Measurements from ENCODE around the gene COQ10B. TPM values are rescaled to one million over a fixed set of nuclear protein-coding genes. Genes with fewer than 3 reads are reported as not detected.

Gene COQ10B
- total RNA-seq, 6 donors from 2014 or later: 10.2 to 35.1 (median 25.6) TPM

- H3K4me3 ChIP-seq: no peak overlapping the region
- TF ChIP-seq POLR2A (IDR thresholded peaks at IDR 0.05) (no peak), POLR2AphosphoS5 (IDR thresholded peaks at IDR 0.05) (no peak), EP300 (IDR thresholded peaks at IDR 0.05) (no peak)
- TF ChIP-seq, protein P1, sequence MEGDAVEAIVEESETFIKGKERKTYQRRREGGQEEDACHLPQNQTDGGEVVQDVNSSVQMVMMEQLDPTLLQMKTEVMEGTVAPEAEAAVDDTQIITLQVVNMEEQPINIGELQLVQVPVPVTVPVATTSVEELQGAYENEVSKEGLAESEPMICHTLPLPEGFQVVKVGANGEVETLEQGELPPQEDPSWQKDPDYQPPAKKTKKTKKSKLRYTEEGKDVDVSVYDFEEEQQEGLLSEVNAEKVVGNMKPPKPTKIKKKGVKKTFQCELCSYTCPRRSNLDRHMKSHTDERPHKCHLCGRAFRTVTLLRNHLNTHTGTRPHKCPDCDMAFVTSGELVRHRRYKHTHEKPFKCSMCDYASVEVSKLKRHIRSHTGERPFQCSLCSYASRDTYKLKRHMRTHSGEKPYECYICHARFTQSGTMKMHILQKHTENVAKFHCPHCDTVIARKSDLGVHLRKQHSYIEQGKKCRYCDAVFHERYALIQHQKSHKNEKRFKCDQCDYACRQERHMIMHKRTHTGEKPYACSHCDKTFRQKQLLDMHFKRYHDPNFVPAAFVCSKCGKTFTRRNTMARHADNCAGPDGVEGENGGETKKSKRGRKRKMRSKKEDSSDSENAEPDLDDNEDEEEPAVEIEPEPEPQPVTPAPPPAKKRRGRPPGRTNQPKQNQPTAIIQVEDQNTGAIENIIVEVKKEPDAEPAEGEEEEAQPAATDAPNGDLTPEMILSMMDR (IDR thresholded peaks at IDR 0.05): no peak
- WGBS, 2 donors: 92 to 97% methylated on average over 5 of the region's 5 CpGs
- peak overlapping the region in 2 of 4 donors; percentile 98 to 99 for H3K27ac ChIP-seq
- no peaks in the 10 kb centered on the region for H3K27me3 ChIP-seq
- peaks cover 17 to 23% (median 18%) of the 10 kb centered on the region in 4 donors for H3K4me1 ChIP-seq
- H3K36me3 ChIP-seq: no peaks in the 10 kb centered on the region
- no peak for DNase-seq
- H3K9me3 ChIP-seq: no peaks in the 10 kb centered on the region
- ATAC-seq (ENCODE audit: low FRiP score in 2 of 2): no peak
Observed at GRCh38 chr2:197513915-197514314, 60.6 kb downstream of the COQ10B start.

DNA sequence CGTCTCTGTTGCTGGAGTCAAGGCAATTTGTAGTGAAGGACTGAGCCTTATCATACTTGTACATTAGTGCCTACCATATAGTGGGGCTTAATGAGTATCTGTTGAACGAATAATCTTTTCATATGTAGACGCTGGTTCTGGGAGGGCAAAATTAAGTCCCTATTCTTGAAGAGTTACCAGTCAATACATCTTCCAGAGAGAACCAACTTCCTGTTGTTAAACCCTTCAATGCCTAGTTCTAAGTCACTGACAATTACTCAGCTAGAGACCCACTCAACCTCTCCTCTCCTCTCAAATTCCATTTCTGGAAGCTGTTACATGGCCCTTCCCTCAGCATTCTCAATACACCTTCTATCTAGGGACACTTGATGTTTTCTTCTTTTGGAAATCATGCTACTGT, 61.4 kb downstream of the COQ10B start:
- ATAC-seq (ENCODE audit: low FRiP score in 2 of 2): no peak
- H3K36me3 ChIP-seq: no peaks in the 10 kb centered on the region
- peaks cover 17 to 29% (median 21%) of the 10 kb centered on the region in 4 donors for H3K4me1 ChIP-seq
- H3K4me3 ChIP-seq: peak overlapping the region in 3 of 4 donors; percentile 82 to 86 (median 84)
- no peaks in the 10 kb centered on the region for H3K27me3 ChIP-seq
- TF ChIP-seq, protein P1 (IDR thresholded peaks at IDR 0.05): no peak
- TF ChIP-seq POLR2A (IDR thresholded peaks at IDR 0.05) (no peak), EP300 (IDR thresholded peaks at IDR 0.05) (no peak), POLR2AphosphoS5 (IDR thresholded peaks at IDR 0.05) (no peak)
- peak overlapping the region; percentile 94 to 99 (median 97) for H3K27ac ChIP-seq
- WGBS, 2 donors: 41 to 59% methylated on average over 3 of the region's 3 CpGs
- no peaks in the 10 kb centered on the region for H3K9me3 ChIP-seq
- no peak for DNase-seq

DNA sequence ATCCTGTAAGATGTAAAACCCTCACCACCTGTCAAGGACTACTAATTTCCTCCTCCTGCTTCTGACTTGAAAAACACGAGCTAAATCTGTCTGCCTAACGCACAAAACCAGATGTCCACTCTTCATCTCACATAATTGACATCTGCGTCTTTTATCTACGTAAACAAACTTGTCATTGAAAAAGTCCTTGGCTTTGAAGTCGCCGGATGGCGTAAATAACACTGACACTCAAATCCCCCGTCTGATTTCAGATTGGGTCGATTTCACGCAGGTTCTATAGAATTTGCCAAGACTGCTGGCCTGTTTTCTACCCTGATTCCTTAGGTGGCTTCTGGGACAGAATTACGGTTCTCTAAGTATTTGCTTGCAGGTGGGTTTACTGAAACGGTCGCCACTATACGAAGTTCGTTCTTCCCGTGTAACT, 62.0 kb downstream of the COQ10B start:
- Histone ChIP-seq H3K4me3 (peak overlapping the region; percentile 19 to 86 (median 83)), H3K4me1 (peaks cover 17 to 29% (median 21%) of the 10 kb centered on the region in 4 donors), H3K27me3 (no peaks in the 10 kb centered on the region), H3K36me3 (no peaks in the 10 kb centered on the region), H3K27ac (peak overlapping the region; percentile 94 to 99 (median 97)), H3K9me3 (no peaks in the 10 kb centered on the region)
- no peak for DNase-seq
- TF ChIP-seq POLR2A (IDR thresholded peaks at IDR 0.05) (no peak), EP300 (IDR thresholded peaks at IDR 0.05) (no peak), POLR2AphosphoS5 (IDR thresholded peaks at IDR 0.05) (no peak)
- TF ChIP-seq, protein P1 (IDR thresholded peaks at IDR 0.05): no peak
- WGBS, 2 donors: 0% methylated on average over 11 to 16 of the region's 16 CpGs
- ATAC-seq (ENCODE audit: low FRiP score in 2 of 2): peak in 1 of 2 donors; percentile 1

DNA sequence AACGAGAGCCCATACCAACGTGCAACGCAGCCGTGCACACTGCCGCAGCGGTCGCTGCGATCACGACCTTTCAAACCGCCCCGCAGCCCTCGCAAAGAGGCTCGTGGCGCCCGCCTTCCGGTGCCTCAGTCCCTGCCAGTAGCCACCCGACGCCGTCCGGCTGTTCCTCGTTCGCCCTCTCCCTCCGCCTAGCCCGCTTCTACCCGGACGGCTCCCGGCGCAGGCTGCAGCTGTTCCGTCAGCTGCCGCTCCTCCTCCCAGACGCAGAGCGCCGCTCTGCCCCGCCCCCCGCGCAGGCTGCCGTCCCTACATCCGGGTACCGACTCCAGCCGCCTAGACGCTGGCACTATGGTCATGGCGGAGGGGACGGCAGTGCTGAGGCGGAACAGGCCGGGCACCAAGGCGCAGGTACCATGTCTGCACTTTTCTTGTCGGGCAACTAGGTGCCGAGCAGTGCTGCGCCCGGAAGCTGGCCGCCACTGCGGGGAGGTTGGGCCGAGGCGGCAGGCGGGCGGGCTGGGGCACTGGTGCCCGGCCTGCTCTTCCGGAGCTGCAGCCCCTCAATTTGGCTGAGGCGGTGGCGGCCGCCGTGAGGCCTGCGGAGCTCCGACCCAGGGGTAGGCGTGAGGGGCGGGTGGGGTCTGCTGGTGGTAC, 62.5 kb downstream of the COQ10B start, which contains the start of gene MOB4:
MOB4 (plus strand) TSS at position 328 of the 654 bp plus-strand sequence; CDS start at position 349, 21 bp downstream.
- WGBS, 2 donors: 0% methylated on average over 4 to 65 of the region's 66 CpGs
- ATAC-seq (ENCODE audit: low FRiP score in 2 of 2) (peak; percentile 100), DNase-seq (peak; percentile 97 to 99)
- H3K27ac ChIP-seq: peak within 1 kb of the TSS; percentile 94 to 99 (median 97)
- no peaks in the 10 kb centered on the region for H3K27me3 ChIP-seq
- H3K36me3 ChIP-seq: no peaks in the 10 kb centered on the region
- peaks cover 17 to 29% (median 21%) of the 10 kb centered on the region in 4 donors for H3K4me1 ChIP-seq
- peak within 1 kb of the TSS; percentile 82 to 99 (median 85) for H3K4me3 ChIP-seq
- no peaks in the 10 kb centered on the region for H3K9me3 ChIP-seq
- TF ChIP-seq, protein P1 (IDR thresholded peaks at IDR 0.05): peak in 4 of 6 experiments; percentile 11 to 62 (median 40)
- TF ChIP-seq POLR2AphosphoS5 (IDR thresholded peaks at IDR 0.05): peak; percentile 99
- peak in 1 of 4 donors; percentile 74 for TF ChIP-seq EP300 (IDR thresholded peaks at IDR 0.05)
- peak in 3 of 4 donors; percentile 81 to 96 (median 96) for TF ChIP-seq POLR2A (IDR thresholded peaks at IDR 0.05)
